ENCODE measurements around the gene SNX13. TPM values are rescaled to one million over a fixed set of nuclear protein-coding genes. Genes with fewer than 3 reads are reported as not detected.

The SNX13 gene
- total and polyA plus RNA-seq, 2 of the 4 experiments (the other 2 are of a cell fraction) = 9.0 to 24.9 TPM

DNA sequence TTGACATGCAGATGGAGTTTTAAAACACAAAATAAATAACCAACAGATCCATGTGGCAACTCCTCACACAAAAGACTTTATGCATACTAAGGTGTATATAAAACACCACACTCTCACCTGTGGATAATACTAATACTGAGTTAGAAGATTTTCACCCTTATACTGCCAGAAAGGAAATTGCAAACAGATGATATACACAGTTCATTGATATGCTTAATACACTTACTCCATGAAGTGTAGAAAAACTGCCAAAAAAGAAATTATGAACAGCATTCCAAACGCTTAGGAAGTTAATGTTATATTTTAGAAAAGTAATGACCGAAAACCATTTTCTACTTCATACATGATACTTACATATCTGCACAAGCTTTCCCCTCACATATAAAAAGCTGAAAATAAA, 17.6 kb upstream of the SNX13 start:
- ATAC-seq (ENCODE audit: low read depth) (no peak), DNase-seq (no peak)
- no peak overlapping the region for H3K18ac ChIP-seq (ENCODE audit: low read depth, low read length)
- no peaks in the 10 kb centered on the region for H3K79me1 ChIP-seq (ENCODE audit: low read depth in 1 of 2, low read length in 2 of 2)
- H2AK5ac ChIP-seq (ENCODE audit: low read depth, low read length) = no peak overlapping the region
- H3K9me3 ChIP-seq (ENCODE audit: control insufficient read depth, insufficient read depth, low read length) = no peaks in the 10 kb centered on the region
- H2BK15ac ChIP-seq (ENCODE audit: low read depth, low read length) = no peak overlapping the region
- H3K27ac ChIP-seq (ENCODE audit: insufficient read depth, low read length) = no peak overlapping the region
- H3K9ac ChIP-seq (ENCODE audit: low read depth, low read length) = no peak overlapping the region
- WGBS, 2 experiments (ENCODE audit: extremely low coverage in 2 of 2, insufficient read length in 1 of 2) = no CpG with 5 or more reads among the region's 2 CpGs
- no peak overlapping the region for H2AFZ ChIP-seq (replicated peaks; ENCODE audit: low read length, poor library complexity)
- no peaks in the 10 kb centered on the region; the same call in 1 of the 2 replicates for H3K9me1 ChIP-seq (ENCODE audit: insufficient read depth, low read length)
- H3K4me2 ChIP-seq (ENCODE audit: low read depth, low read length) = no peak overlapping the region
- TF ChIP-seq SMC3 (IDR thresholded peaks at IDR 0.05; ENCODE audit: low read depth, low read length) = no peak
- no peak for TF ChIP-seq RFX5 (IDR thresholded peaks at IDR 0.05; ENCODE audit: low read depth, low read length)
- no peak for TF ChIP-seq FOS (IDR thresholded peaks at IDR 0.05; ENCODE audit: low read depth, low read length)
- TF ChIP-seq, protein P1, sequence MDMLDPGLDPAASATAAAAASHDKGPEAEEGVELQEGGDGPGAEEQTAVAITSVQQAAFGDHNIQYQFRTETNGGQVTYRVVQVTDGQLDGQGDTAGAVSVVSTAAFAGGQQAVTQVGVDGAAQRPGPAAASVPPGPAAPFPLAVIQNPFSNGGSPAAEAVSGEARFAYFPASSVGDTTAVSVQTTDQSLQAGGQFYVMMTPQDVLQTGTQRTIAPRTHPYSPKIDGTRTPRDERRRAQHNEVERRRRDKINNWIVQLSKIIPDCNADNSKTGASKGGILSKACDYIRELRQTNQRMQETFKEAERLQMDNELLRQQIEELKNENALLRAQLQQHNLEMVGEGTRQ (IDR thresholded peaks at IDR 0.05; ENCODE audit: low read depth, low read length) = no peak
- TF ChIP-seq BHLHE40 (IDR thresholded peaks at IDR 0.05; ENCODE audit: low read depth, low read length) = no peak
- no peak for TF ChIP-seq MAFK (IDR thresholded peaks at IDR 0.05; ENCODE audit: low read depth, low read length)
- TF ChIP-seq NFE2L2 (IDR thresholded peaks at IDR 0.05; ENCODE audit: low read depth, low read length) = no peak
- TF ChIP-seq POLR2A (IDR thresholded peaks at IDR 0.05; ENCODE audit: low read depth, low read length) = no peak
- TF ChIP-seq CEBPB (IDR thresholded peaks at IDR 0.05; ENCODE audit: low read depth, low read length) = no peak
- TF ChIP-seq RAD21 (IDR thresholded peaks at IDR 0.05; ENCODE audit: low read length) = no peak
- TF ChIP-seq, protein P2, sequence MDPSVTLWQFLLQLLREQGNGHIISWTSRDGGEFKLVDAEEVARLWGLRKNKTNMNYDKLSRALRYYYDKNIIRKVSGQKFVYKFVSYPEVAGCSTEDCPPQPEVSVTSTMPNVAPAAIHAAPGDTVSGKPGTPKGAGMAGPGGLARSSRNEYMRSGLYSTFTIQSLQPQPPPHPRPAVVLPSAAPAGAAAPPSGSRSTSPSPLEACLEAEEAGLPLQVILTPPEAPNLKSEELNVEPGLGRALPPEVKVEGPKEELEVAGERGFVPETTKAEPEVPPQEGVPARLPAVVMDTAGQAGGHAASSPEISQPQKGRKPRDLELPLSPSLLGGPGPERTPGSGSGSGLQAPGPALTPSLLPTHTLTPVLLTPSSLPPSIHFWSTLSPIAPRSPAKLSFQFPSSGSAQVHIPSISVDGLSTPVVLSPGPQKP (IDR thresholded peaks at IDR 0.05; ENCODE audit: borderline replicate concordance, low read depth, low read length) = no peak
- no peak for TF ChIP-seq CTCF (conservative IDR thresholded peaks at IDR 0.05; ENCODE audit: low read depth, low read length)
- no peak for TF ChIP-seq CHD1 (IDR thresholded peaks at IDR 0.05; ENCODE audit: low read depth, low read length)
- no peak for TF ChIP-seq MXI1 (IDR thresholded peaks at IDR 0.05; ENCODE audit: borderline replicate concordance, low read depth, low read length)
- no peak for TF ChIP-seq MAZ (IDR thresholded peaks at IDR 0.05; ENCODE audit: borderline replicate concordance, low read depth, low read length)
- no peak for TF ChIP-seq RCOR1 (IDR thresholded peaks at IDR 0.05; ENCODE audit: insufficient replicate concordance, low read length)
- H3K14ac ChIP-seq (replicated peaks; ENCODE audit: low read depth, low read length) = no peak overlapping the region
- no peak overlapping the region for H3K56ac ChIP-seq (ENCODE audit: extremely low read depth, insufficient read depth, low read length)
- no peaks in the 10 kb centered on the region; the same call in 1 of the 2 replicates for H3K4me1 ChIP-seq (ENCODE audit: control insufficient read depth, insufficient read depth, low read length)
- H4K20me1 ChIP-seq (ENCODE audit: insufficient read depth, low read length) = no peaks in the 10 kb centered on the region
- dilution Hi-C loops (cut with HindIII; ENCODE audit: low sequenced_read_pairs, unreplicated experiment) = no loop called here
- in situ Hi-C loops (cut with MboI; ENCODE audit: low sequenced_read_pairs) = no loop called here
- intact Hi-C loops (cut with micrococcal nuclease) = no loop called here
- CTCF ChIA-PET = no interaction called here
- no peaks in the 10 kb centered on the region for H3K36me3 ChIP-seq (ENCODE audit: control insufficient read depth, insufficient read depth, low read length)
- no peak overlapping the region for H3K4me3 ChIP-seq (ENCODE audit: insufficient read depth, low read depth, low read length)
- H4K8ac ChIP-seq (ENCODE audit: low read depth in 2 of 2, low read length in 2 of 2) = no peak overlapping the region
- H3K23ac ChIP-seq (ENCODE audit: low read depth, low read length) = no peak overlapping the region
- no peak overlapping the region for H2BK120ac ChIP-seq (ENCODE audit: low read depth, low read length)
- no peak overlapping the region for H4K91ac ChIP-seq (ENCODE audit: insufficient read depth, low read depth, low read length)
- H4K5ac ChIP-seq (ENCODE audit: low read depth, low read length) = no peak overlapping the region
- no peaks in the 10 kb centered on the region for H3K27me3 ChIP-seq (ENCODE audit: control insufficient read depth, insufficient read depth, low read length)
- H2BK5ac ChIP-seq (ENCODE audit: low read depth, low read length, poor library complexity, severe bottlenecking) = no peak overlapping the region
- no peak overlapping the region for H2BK20ac ChIP-seq (ENCODE audit: low read depth, low read length)
- H3K4ac ChIP-seq (ENCODE audit: low read depth, low read length) = no peak overlapping the region
- POLR2A ChIA-PET (ENCODE audit: unreplicated experiment) = no interaction called here
- H2AK9ac ChIP-seq (replicated peaks; ENCODE audit: low read depth, low read length, poor library complexity) = no peak overlapping the region
- BruUV-seq (replicated peaks) = no TSS peak
